CD4-positive, alpha-beta T cell treated with Interleukin-17A for 1 hour (primary cell): ENCODE results near the gene C15orf39.
"Not testable (repeated sequence)": the region's sequence is repeated elsewhere in the genome, so short reads cannot be mapped to it uniquely, and the experiment has no call there.

Experiments
- DNase-seq: peaks from one replicate; pipeline ENCODE4 v3.0.0-alpha.2; 2020

The C15orf39 gene

GRCh38 chr15:75232826-75233503, 31.3 kb downstream of the C15orf39 start:
- DNase-seq, result no peak

GRCh38 chr15:75233504-75234190, 32.0 kb downstream of the C15orf39 start:
- no peak for DNase-seq

- no peak for DNase-seq
Observed at GRCh38 chr15:75234191-75234810, 32.6 kb downstream of the C15orf39 start.

- DNase-seq, result no peak
Observed at GRCh38 chr15:75235051-75235673, 33.5 kb downstream of the C15orf39 start.

- DNase-seq, result no peak
Observed at GRCh38 chr15:75235760-75236729, 34.4 kb downstream of the C15orf39 start.

- no peak for DNase-seq
Observed at GRCh38 chr15:75237316-75237982, 35.8 kb downstream of the C15orf39 start.

GRCh38 chr15:75238150-75238549, 36.5 kb downstream of the C15orf39 start:
- no peak for DNase-seq

- DNase-seq, result not testable (repeated sequence)
Observed at GRCh38 chr15:75245741-75246140, 44.1 kb downstream of the C15orf39 start.

- not testable (repeated sequence) for DNase-seq
Observed at GRCh38 chr15:75248991-75249390, 47.3 kb downstream of the C15orf39 start.

GRCh38 chr15:75249726-75250125, 48.0 kb downstream of the C15orf39 start:
- DNase-seq, result no peak

- not testable (repeated sequence) for DNase-seq
Observed at GRCh38 chr15:75251343-75251742, 49.7 kb downstream of the C15orf39 start.

- DNase-seq, result not testable (repeated sequence)
Observed at GRCh38 chr15:75252285-75252684, 50.6 kb downstream of the C15orf39 start.

- not testable (repeated sequence) for DNase-seq
Observed at GRCh38 chr15:75258034-75258433, 56.4 kb downstream of the C15orf39 start, which contains the start of gene GOLGA6C. GOLGA6C (plus strand) TSS chr15:75258334; CDS start chr15:75258599, 265 bp downstream.

- DNase-seq, result not testable (repeated sequence)
Observed at GRCh38 chr15:75258620-75259343, 57.1 kb downstream of the C15orf39 start.

- not testable (repeated sequence) for DNase-seq
Observed at GRCh38 chr15:75259873-75260272, 58.2 kb downstream of the C15orf39 start.
